IMR-90 (cell line): ENCODE measurements around the gene SOX4. TPM values are rescaled to one million over a fixed set of nuclear protein-coding genes. Genes with fewer than 3 reads are reported as not detected.

ENCODE experiments used
- ATAC-seq: fragments of 200-7000 bp; cut with Tn5 transposase; 2 replicates; pipeline ENCODE4 v1.9.1; 2020; ENCODE audit warnings: low read depth, mild to moderate bottlenecking, moderate library complexity
- BruUV-seq: library from RNA; stranded (reverse); fragments of 400-500 nt; replicated peaks from 2 replicates; lab custom pipeline; 2021; lab: Mats Ljungman, UMichigan
- CTCF ChIA-PET: fragments of 300-600 bp; formaldehyde crosslinking; extraction: SDS; loops from one replicate; lab custom pipeline; 2021; ENCODE audit warnings: antibody characterized with exemption; lab: Yijun Ruan, JAX
- POLR2A ChIA-PET: fragments of 300-600 bp; sonication (Branson Sonifier 250); formaldehyde crosslinking; loops from one replicate; lab custom pipeline; 2022; ENCODE audit warnings: antibody characterized with exemption; ENCODE audit not compliant: unreplicated experiment; lab: Charles Lee
- DNase-seq: peaks from one replicate; pipeline ENCODE4 v3.0.0; 2013
- H2AFZ ChIP-seq: replicated peaks from 2 replicates; pipeline ENCODE3; 2013; ENCODE audit warnings: low read length, mild to moderate bottlenecking; ENCODE audit not compliant: poor library complexity
- H2AK5ac ChIP-seq: 2 replicates; pipeline ENCODE4 v1.6.1; 2013; ENCODE audit warnings: low read depth, low read length, inconsistent platforms
- H2AK9ac ChIP-seq: replicated peaks from 2 replicates; pipeline ENCODE3; 2013; ENCODE audit warnings: mild to moderate bottlenecking, low read depth, low read length, moderate library complexity; ENCODE audit not compliant: poor library complexity
- H2BK120ac ChIP-seq: 2 replicates; pipeline ENCODE4 v1.6.1; 2013; ENCODE audit warnings: low read depth, low read length, inconsistent platforms
- H2BK15ac ChIP-seq: 3 replicates; pipeline ENCODE4 v1.6.1; 2013; ENCODE audit warnings: low read depth, low read length, inconsistent platforms
- H2BK20ac ChIP-seq: 2 replicates; pipeline ENCODE4 v1.6.1; 2013; ENCODE audit warnings: low read depth, mild to moderate bottlenecking, inconsistent platforms, low read length, moderate library complexity
- H2BK5ac ChIP-seq: 2 replicates; pipeline ENCODE4 v1.6.1; 2013; ENCODE audit warnings: mild to moderate bottlenecking, low read depth, low read length, inconsistent platforms; ENCODE audit not compliant: poor library complexity, severe bottlenecking
- H3K14ac ChIP-seq: replicated peaks from 2 replicates; pipeline ENCODE4 v1.6.1; 2013; ENCODE audit warnings: low read depth, low read length, inconsistent platforms
- H3K18ac ChIP-seq: 2 replicates; pipeline ENCODE4 v1.6.1; 2013; ENCODE audit warnings: low read depth, low read length, control low read depth
- H3K23ac ChIP-seq: 2 replicates; pipeline ENCODE4 v1.6.1; 2013; ENCODE audit warnings: low read depth, low read length, inconsistent platforms
- H3K27ac ChIP-seq: 2 replicates; pipeline ENCODE4 v1.5.1; 2013; ENCODE audit warnings: mild to moderate bottlenecking, control low read depth, low read length; ENCODE audit not compliant: insufficient read depth
- H3K27me3 ChIP-seq: 2 replicates; pipeline ENCODE4 v1.6.1; 2013; ENCODE audit warnings: low read length; ENCODE audit not compliant: control insufficient read depth, insufficient read depth
- H3K36me3 ChIP-seq: 2 replicates; pipeline ENCODE4 v1.6.1; 2013; ENCODE audit warnings: low read length, mixed read lengths; ENCODE audit not compliant: control insufficient read depth, insufficient read depth
- H3K4ac ChIP-seq: 2 replicates; pipeline ENCODE4 v1.6.1; 2013; ENCODE audit warnings: low read depth, low read length, inconsistent platforms
- H3K4me1 ChIP-seq: 2 replicates; pipeline ENCODE4 v1.6.1; 2013; ENCODE audit warnings: low read length, mixed read lengths; ENCODE audit not compliant: control insufficient read depth, insufficient read depth
- H3K4me2 ChIP-seq: 2 replicates; pipeline ENCODE4 v1.6.1; 2013; ENCODE audit warnings: low read depth, mild to moderate bottlenecking, control low read depth, low read length, moderate library complexity
- H3K4me3 ChIP-seq: 2 replicates; pipeline ENCODE4 v1.5.1; 2013; ENCODE audit warnings: low read depth, mild to moderate bottlenecking, control low read depth, low read length, moderate library complexity; ENCODE audit not compliant: insufficient read depth
- H3K56ac ChIP-seq: 2 replicates; pipeline ENCODE4 v1.6.1; 2013; ENCODE audit warnings: low read length, inconsistent platforms; ENCODE audit not compliant: insufficient read depth; ENCODE audit errors: extremely low read depth
- H3K79me1 ChIP-seq, 2 experiments: 2 replicates each; pipeline ENCODE4 v1.6.1; 2013; ENCODE audit warnings: low read length in 2 of 2, inconsistent platforms in 1 of 2, low read depth in 1 of 2
- H3K9ac ChIP-seq: 2 replicates; pipeline ENCODE4 v1.6.1; 2013; ENCODE audit warnings: low read depth, low read length, control low read depth
- H3K9me1 ChIP-seq: 2 replicates; pipeline ENCODE4 v1.6.1; 2013; ENCODE audit warnings: low read length, inconsistent platforms; ENCODE audit not compliant: insufficient read depth
- H3K9me3 ChIP-seq: 2 replicates; pipeline ENCODE4 v1.6.1; 2013; ENCODE audit warnings: low read length; ENCODE audit not compliant: control insufficient read depth, insufficient read depth
- H4K20me1 ChIP-seq: 2 replicates; pipeline ENCODE4 v1.6.1; 2013; ENCODE audit warnings: low read length, inconsistent platforms; ENCODE audit not compliant: insufficient read depth
- H4K5ac ChIP-seq: 2 replicates; pipeline ENCODE4 v1.6.1; 2013; ENCODE audit warnings: mild to moderate bottlenecking, low read depth, low read length, control low read depth
- H4K8ac ChIP-seq, 2 experiments: 2 replicates each; pipeline ENCODE4 v1.6.1; 2013; ENCODE audit warnings: low read depth in 2 of 2, low read length in 2 of 2, control low read depth in 1 of 2, inconsistent platforms in 1 of 2
- H4K91ac ChIP-seq: 2 replicates; pipeline ENCODE4 v1.6.1; 2013; ENCODE audit warnings: low read depth, low read length, inconsistent platforms; ENCODE audit not compliant: insufficient read depth
- BHLHE40 ChIP-seq: fragments of 150-350 bp; IDR thresholded peaks from 2 replicates; pipeline ENCODE4 v1.6.1; 2016; ENCODE audit warnings: mild to moderate bottlenecking, low read depth, low read length
- CHD1 ChIP-seq: IDR thresholded peaks from 2 replicates; pipeline ENCODE4 v1.6.1; 2012; ENCODE audit warnings: low read depth, low read length, improper control_type of control experiment
- MAZ ChIP-seq: IDR thresholded peaks from 2 replicates; pipeline ENCODE4 v1.6.1; 2012; ENCODE audit warnings: low read depth, mild to moderate bottlenecking, low read length, improper control_type of control experiment, moderate library complexity, borderline replicate concordance
- MXI1 ChIP-seq: IDR thresholded peaks from 2 replicates; pipeline ENCODE4 v1.6.1; 2012; ENCODE audit warnings: low read depth, mild to moderate bottlenecking, low read length, moderate library complexity, borderline replicate concordance
- POLR2A ChIP-seq: IDR thresholded peaks from 2 replicates; pipeline ENCODE4 v1.6.1; 2012; ENCODE audit warnings: mild to moderate bottlenecking, low read depth, low read length
- RCOR1 ChIP-seq: IDR thresholded peaks from 2 replicates; pipeline ENCODE4 v1.6.1; 2012; ENCODE audit warnings: mild to moderate bottlenecking, low read length, improper control_type of control experiment; ENCODE audit not compliant: insufficient replicate concordance
- SMC3 ChIP-seq: fragments of 150-350 bp; IDR thresholded peaks from 2 replicates; pipeline ENCODE4 v1.6.1; 2016; ENCODE audit warnings: low read depth, mild to moderate bottlenecking, antibody characterized with exemption, low read length, moderate library complexity
- WGBS, 2 experiments: methylation state at CpG; one replicate each; pipeline versions ENCODE4 v1.1.5 to v1.1.7; 2013; ENCODE audit warnings: missing lambda C conversion rate in 2 of 2; ENCODE audit not compliant: insufficient read length in 1 of 2; ENCODE audit errors: extremely low coverage in 2 of 2; 5-methylcytosine and 5-hydroxymethylcytosine counted together
- dilution Hi-C: fragments of 300-500 bp; cut with HindIII; formaldehyde crosslinking; loops from one replicate; pipeline ENCODE4 v1.14.3; 2018; ENCODE audit warnings: low sequenced_read_pairs; ENCODE audit not compliant: unreplicated experiment
- in situ Hi-C: fragments of 300-500 bp; cut with MboI; formaldehyde crosslinking; loops from 3 replicates; pipeline ENCODE4 v1.14.3; 2019; ENCODE audit warnings: low sequenced_read_pairs, inconsistent platforms, mixed read lengths
- intact Hi-C: fragments of 100-400 bp; cut with micrococcal nuclease; formaldehyde crosslinking; loops from 2 replicates; pipeline ENCODE4 v1.10.0; 2022
- polyA plus RNA-seq, 3 experiments: library from polyadenylated mRNA; depleted of rRNA; stranded (reverse); fragments of >200 nt; gene quantifications; 2 replicates each; pipeline ENCODE4 v1.2.3, GENCODE V29; 2012; ENCODE audit warnings: low replicate concordance in 1 of 3
- total RNA-seq: library from RNA; depleted of rRNA; stranded (reverse); fragments of >200 nt; gene quantifications from 2 replicates; pipeline ENCODE4 v1.2.3, GENCODE V29; 2012
- TF ChIP-seq, protein P1 (sequence below): fragments of 150-350 bp; IDR thresholded peaks from 2 replicates; pipeline ENCODE4 v1.6.1; 2016; ENCODE audit warnings: low read depth, mild to moderate bottlenecking, low read length, moderate library complexity, borderline replicate concordance

The SOX4 gene
- total and polyA plus RNA-seq, 2 of the 4 experiments (the other 2 are of a cell fraction) = 4.7 to 4.8 TPM

- H4K91ac ChIP-seq = no peak overlapping the region
- in situ Hi-C loops = no loop called here
- H3K9ac ChIP-seq = no peak overlapping the region
- no peak overlapping the region for H4K8ac ChIP-seq
- no TSS peak for BruUV-seq
- no peaks in the 10 kb centered on the region for H3K4me1 ChIP-seq
- dilution Hi-C loops = no loop called here
- H3K9me1 ChIP-seq = no peaks in the 10 kb centered on the region
- CTCF ChIA-PET = no interaction called here
- no peak overlapping the region for H2AK9ac ChIP-seq
- no peak overlapping the region for H2BK5ac ChIP-seq
- no peak overlapping the region for H3K56ac ChIP-seq
- H2AK5ac ChIP-seq = no peak overlapping the region
- intact Hi-C loops = no loop called here
- no peak overlapping the region for H3K18ac ChIP-seq
- ATAC-seq (no peak), DNase-seq (no peak)
- POLR2A ChIA-PET = no interaction called here
- H2BK15ac ChIP-seq = no peak overlapping the region
- H3K36me3 ChIP-seq = no peaks in the 10 kb centered on the region
- no peak overlapping the region for H3K27ac ChIP-seq
- no peak overlapping the region for H3K4ac ChIP-seq
- TF ChIP-seq SMC3 (no peak), CHD1 (no peak), RCOR1 (no peak), MXI1 (no peak), POLR2A (no peak), MAZ (no peak), BHLHE40 (no peak)
- TF ChIP-seq, protein P1, sequence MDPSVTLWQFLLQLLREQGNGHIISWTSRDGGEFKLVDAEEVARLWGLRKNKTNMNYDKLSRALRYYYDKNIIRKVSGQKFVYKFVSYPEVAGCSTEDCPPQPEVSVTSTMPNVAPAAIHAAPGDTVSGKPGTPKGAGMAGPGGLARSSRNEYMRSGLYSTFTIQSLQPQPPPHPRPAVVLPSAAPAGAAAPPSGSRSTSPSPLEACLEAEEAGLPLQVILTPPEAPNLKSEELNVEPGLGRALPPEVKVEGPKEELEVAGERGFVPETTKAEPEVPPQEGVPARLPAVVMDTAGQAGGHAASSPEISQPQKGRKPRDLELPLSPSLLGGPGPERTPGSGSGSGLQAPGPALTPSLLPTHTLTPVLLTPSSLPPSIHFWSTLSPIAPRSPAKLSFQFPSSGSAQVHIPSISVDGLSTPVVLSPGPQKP = no peak
- H3K27me3 ChIP-seq = no peaks in the 10 kb centered on the region
- no peak overlapping the region for H2BK20ac ChIP-seq
- 50% methylated on average over 2 of the region's 7 CpGs; no CpG with 5 or more reads in 1 of the 2 experiments for WGBS, 2 experiments
- H2AFZ ChIP-seq = no peak overlapping the region
- no peak overlapping the region for H3K4me3 ChIP-seq
- H3K79me1 ChIP-seq = no peaks in the 10 kb centered on the region
- H2BK120ac ChIP-seq = no peak overlapping the region
- H3K23ac ChIP-seq = no peak overlapping the region
- no peak overlapping the region for H4K5ac ChIP-seq
- H3K9me3 ChIP-seq = no peaks in the 10 kb centered on the region
- no peak overlapping the region for H3K14ac ChIP-seq
- H3K4me2 ChIP-seq = no peak overlapping the region
- H4K20me1 ChIP-seq = no peaks in the 10 kb centered on the region
These were observed 32.1 kb downstream of the SOX4 start for GRCh38 chr6:21625642-21626041.
